Activated B cell treated with CpG ODN at 0.5 μM for 24 hours (primary cell): Measurements from ENCODE around the gene GPHN. TPM values are rescaled to one million over a fixed set of nuclear protein-coding genes. Genes with fewer than 3 reads are reported as not detected.

Experiments used
- ATAC-seq: fragments of 200-7000 bp; cut with Tn5 transposase; one replicate; pipeline ENCODE4 v1.10.0; 2021; ENCODE audit warnings: low read depth, mild to moderate bottlenecking, moderate library complexity
- CTCF ChIA-PET: fragments of 350-600 bp; sonication (Branson Sonifier 250); formaldehyde crosslinking; loops from one replicate; lab custom pipeline; 2021; ENCODE audit warnings: antibody characterized with exemption; lab: Charles Lee
- POLR2A ChIA-PET: fragments of 350-600 bp; sonication (Branson Sonifier 250); formaldehyde crosslinking; loops from one replicate; lab custom pipeline; 2021; ENCODE audit warnings: antibody characterized with exemption; lab: Charles Lee
- DNase-seq: peaks from one replicate; pipeline ENCODE4 v3.0.0; 2022
- H3K27ac Mint-ChIP-seq: one replicate; pipeline ENCODE4 v1.8.0; 2020; ENCODE audit warnings: mixed read lengths
- H3K27me3 Mint-ChIP-seq: one replicate; pipeline ENCODE4 v1.8.0; 2021; ENCODE audit warnings: mixed read lengths
- H3K36me3 Mint-ChIP-seq: one replicate; pipeline ENCODE4 v1.8.0; 2021; ENCODE audit warnings: low read depth, mixed read lengths
- H3K4me1 Mint-ChIP-seq: one replicate; pipeline ENCODE4 v1.8.0; 2021; ENCODE audit warnings: mixed read lengths
- H3K4me3 Mint-ChIP-seq: one replicate; pipeline ENCODE4 v1.8.0; 2020; ENCODE audit warnings: mild to moderate bottlenecking, mixed read lengths
- H3K9me3 Mint-ChIP-seq: one replicate; pipeline ENCODE4 v1.8.0; 2020; ENCODE audit warnings: mixed read lengths
- CTCF ChIP-seq: fragments of 200-600 bp; IDR thresholded peaks from one replicate; pipeline ENCODE4 v1.8.0; 2022; ENCODE audit warnings: antibody characterized with exemption, mild to moderate bottlenecking
- intact Hi-C: fragments of 100-400 bp; cut with micrococcal nuclease; formaldehyde crosslinking; loops from one replicate; pipeline ENCODE4 v1.15.1; 2024
- total RNA-seq: library from RNA; stranded (reverse); gene quantifications from 2 replicates; pipeline ENCODE4 v1.2.3, GENCODE V29; 2022

The GPHN gene
- total RNA-seq, 1 donor from 2014 or later, result 36.9 TPM

DNA sequence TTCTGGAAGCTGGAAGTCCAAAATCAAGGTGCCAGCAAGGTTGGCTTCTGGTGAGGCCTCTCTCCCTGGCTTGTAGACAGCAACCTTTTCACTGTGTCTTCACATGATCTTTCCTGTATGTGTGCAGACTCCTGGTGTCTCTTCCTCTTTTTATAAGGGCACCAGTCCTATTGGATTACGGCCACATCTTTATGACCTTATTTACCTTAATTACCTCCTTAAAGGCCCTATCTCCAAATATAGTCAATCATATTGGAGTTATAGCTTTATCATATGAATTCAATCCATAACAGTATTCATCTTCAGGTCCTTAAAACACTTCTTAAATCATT is 660.1 kb downstream of the GPHN start:
- TF ChIP-seq CTCF, result no peak
- DNase-seq, result no peak
- no peak for ATAC-seq
- no peak overlapping the region for H3K4me3 Mint-ChIP-seq
- H3K4me1 Mint-ChIP-seq, result no peaks in the 10 kb centered on the region
- intact Hi-C loops, result loop anchor here (10.0 kb wide), 1 partner anchor 407 kb away; no protein-coding TSS in a partner anchor
- CTCF ChIA-PET, result interaction anchor here (0.8 to 3.8 kb wide), 2 partner anchors 117 to 167 kb away, joined by 3 to 43 read pairs; no protein-coding TSS in a partner anchor
- no peaks in the 10 kb centered on the region for H3K27me3 Mint-ChIP-seq
- H3K9me3 Mint-ChIP-seq, result peaks cover 9% of the 10 kb centered on the region
- no peak overlapping the region for H3K27ac Mint-ChIP-seq
- POLR2A ChIA-PET, result no interaction called here
- peaks cover 11% of the 10 kb centered on the region for H3K36me3 Mint-ChIP-seq

DNA sequence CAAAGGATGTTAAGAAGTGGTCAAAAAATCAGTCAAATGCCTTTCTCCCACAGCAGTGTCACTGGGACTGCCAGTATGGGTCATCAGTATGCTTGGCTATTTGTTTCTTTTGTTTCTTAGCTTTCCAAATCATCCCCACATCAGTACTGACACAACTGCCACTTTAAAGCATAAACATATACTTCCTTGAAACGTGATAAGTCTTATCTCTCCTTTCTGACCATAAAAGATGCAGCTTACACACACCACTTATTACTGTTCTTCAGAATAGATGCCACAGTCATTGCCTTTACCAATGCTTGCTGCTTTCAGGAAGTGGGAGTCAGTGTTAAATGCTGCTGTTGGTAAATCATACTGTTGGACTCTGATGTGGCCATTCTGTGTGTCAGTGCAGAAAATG is 662.7 kb downstream of the GPHN start:
- TF ChIP-seq CTCF, result no peak
- ATAC-seq, result no peak
- no peak overlapping the region for H3K27ac Mint-ChIP-seq
- peaks cover 16% of the 10 kb centered on the region for H3K9me3 Mint-ChIP-seq
- no peak overlapping the region for H3K4me3 Mint-ChIP-seq
- intact Hi-C loops, result no loop called here
- no peaks in the 10 kb centered on the region for H3K4me1 Mint-ChIP-seq
- POLR2A ChIA-PET, result no interaction called here
- peaks cover 21% of the 10 kb centered on the region for H3K36me3 Mint-ChIP-seq
- no peak for DNase-seq
- no peaks in the 10 kb centered on the region for H3K27me3 Mint-ChIP-seq
- CTCF ChIA-PET, result interaction anchor here (1.0 kb wide), 1 partner anchor 115 kb away, joined by 4 read pairs; no protein-coding TSS in a partner anchor

- no peaks in the 10 kb centered on the region for H3K4me1 Mint-ChIP-seq
Measured at GRCh38 chr14:67172056-67172455, 664.1 kb downstream of the GPHN start.

DNA sequence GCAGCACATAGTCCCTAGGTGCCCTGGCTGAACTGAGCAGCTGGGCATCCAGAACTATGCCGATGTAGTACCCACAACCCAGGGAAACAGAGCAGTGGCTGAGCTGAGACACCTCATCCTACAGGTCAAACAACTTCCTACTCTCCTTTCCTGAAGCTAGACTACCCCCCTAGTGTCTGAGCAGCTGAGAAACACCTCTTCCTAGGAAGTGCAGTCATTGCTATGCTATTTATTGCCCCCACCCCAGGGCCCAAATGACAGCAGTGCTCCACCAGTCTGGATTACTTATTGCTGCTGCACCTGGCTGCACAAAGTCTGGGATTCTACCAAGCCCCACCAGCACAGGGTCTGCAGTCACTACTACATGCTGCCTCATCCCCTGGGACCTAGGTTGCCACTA is 664.6 kb downstream of the GPHN start:
- ATAC-seq, result no peak
- no peak for DNase-seq
- Mint-ChIP-seq H3K27me3 (no peaks in the 10 kb centered on the region), H3K36me3 (peaks cover 33% of the 10 kb centered on the region), H3K4me1 (no peaks in the 10 kb centered on the region), H3K4me3 (no peak overlapping the region), H3K9me3 (peaks cover 24% of the 10 kb centered on the region), H3K27ac (no peak overlapping the region)
- ChIA-PET CTCF (no interaction called here), POLR2A (interaction anchor here (0.6 kb wide), 1 partner anchor 63 kb away, joined by 3 read pairs; no protein-coding TSS in a partner anchor)
- TF ChIP-seq CTCF, result no peak
- intact Hi-C loops, result no loop called here

More at GRCh38 chr14:67172056-67172455, 664.1 kb downstream of the GPHN start:
- H3K9me3 Mint-ChIP-seq, result peaks cover 21% of the 10 kb centered on the region
- intact Hi-C loops, result no loop called here
- no peak overlapping the region for H3K27ac Mint-ChIP-seq
- no peak overlapping the region for H3K4me3 Mint-ChIP-seq
- TF ChIP-seq CTCF, result no peak
- POLR2A ChIA-PET, result interaction anchor here (0.6 kb wide), 1 partner anchor 63 kb away, joined by 3 read pairs; no protein-coding TSS in a partner anchor
- H3K27me3 Mint-ChIP-seq, result no peaks in the 10 kb centered on the region
- CTCF ChIA-PET, result no interaction called here
- ATAC-seq (no peak), DNase-seq (no peak)
- H3K36me3 Mint-ChIP-seq, result peaks cover 29% of the 10 kb centered on the region

DNA sequence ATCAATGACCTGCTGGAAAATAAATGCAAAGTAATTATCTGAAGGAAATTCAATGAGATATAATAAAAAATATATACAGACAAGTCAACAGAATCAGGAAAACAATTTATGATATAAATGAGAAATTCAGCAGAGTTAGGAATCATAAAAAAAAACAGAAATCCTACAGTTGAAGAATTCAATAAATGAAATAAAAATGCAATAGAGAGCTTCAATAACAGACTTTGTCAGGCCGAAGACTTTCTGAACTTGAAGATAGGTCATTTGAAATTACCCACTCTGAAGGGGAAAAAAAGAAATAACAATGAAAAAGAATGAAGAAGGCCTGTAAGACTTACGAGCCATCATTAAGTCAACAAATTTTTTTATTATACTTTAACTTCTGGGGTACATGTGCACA is 665.8 kb downstream of the GPHN start:
- no peak overlapping the region for H3K27ac Mint-ChIP-seq
- intact Hi-C loops, result no loop called here
- ChIA-PET POLR2A (no interaction called here), CTCF (no interaction called here)
- no peak for DNase-seq
- no peak overlapping the region for H3K4me3 Mint-ChIP-seq
- H3K36me3 Mint-ChIP-seq, result peaks cover 38% of the 10 kb centered on the region
- H3K4me1 Mint-ChIP-seq, result no peaks in the 10 kb centered on the region
- TF ChIP-seq CTCF, result no peak
- no peak for ATAC-seq
- no peaks in the 10 kb centered on the region for H3K27me3 Mint-ChIP-seq
- peaks cover 28% of the 10 kb centered on the region for H3K9me3 Mint-ChIP-seq
